ENCODE measurements around the gene IGFLR1. TPM values are rescaled to one million over a fixed set of nuclear protein-coding genes. Genes with fewer than 3 reads are reported as not detected.
A peak's percentile ranks its signal among the peaks of the same experiment; 100 is the strongest.
"Not testable (repeated sequence)": the region's sequence is repeated elsewhere in the genome, so short reads cannot be mapped to it uniquely, and the experiment has no call there.

Gene IGFLR1
- total RNA-seq, 5 donors from 2014 or later (not counting 1 experiment from before 2014, with no cell fraction given) = 54.7 to 123 (median 98.1) TPM

DNA sequence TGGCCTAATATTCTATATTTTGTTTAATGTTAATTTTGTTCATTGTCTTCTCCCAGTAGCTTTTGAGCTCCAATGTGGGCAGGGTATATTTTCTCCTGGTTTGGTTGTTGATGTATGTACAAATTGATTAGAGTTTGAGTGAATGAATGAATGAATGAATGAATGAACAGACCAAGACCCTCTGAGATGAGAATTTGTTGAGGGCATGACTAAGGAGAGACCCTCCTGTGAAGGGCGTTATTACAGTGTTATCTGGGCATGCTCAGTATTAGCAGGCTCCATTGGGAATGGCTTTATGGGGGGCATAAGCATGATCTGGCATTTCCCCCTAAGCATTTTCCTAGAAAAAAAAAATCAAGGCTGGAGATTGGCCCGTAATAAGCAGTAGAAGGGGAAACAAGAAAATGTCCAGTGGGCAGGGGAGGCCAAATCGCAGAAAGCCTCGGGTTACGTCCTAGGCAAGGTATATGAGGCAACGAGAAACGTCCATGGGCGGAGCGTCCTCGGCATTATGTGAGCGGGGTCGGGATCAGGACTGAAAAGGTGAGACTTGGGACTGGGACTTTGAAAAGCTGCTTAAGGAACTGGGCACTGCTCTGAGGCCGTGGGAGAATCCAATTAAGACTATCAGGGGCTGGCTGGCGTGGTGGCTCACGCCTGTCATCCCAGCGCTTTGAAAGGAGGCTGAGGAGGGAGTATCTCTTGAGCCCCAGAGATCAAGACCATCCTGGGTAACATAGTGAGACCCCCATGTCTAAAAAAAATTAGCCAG is 32.2 kb upstream of the IGFLR1 start:
- ATAC-seq (replicated peaks in 1 of 4) (no peak), DNase-seq (no peak)
- CTCF ChIA-PET = no interaction called here
- Mint-ChIP-seq H3K36me3 (peaks cover 4% of the 10 kb centered on the region), H3K4me1 (peaks cover 6 to 20% (median 20%) of the 10 kb centered on the region in 3 donors), H3K4me3 (peak overlapping the region; percentile 78 to 88 (median 80)), H3K9me3 (no peaks in the 10 kb centered on the region), H3K27me3 (no peaks in the 10 kb centered on the region), H3K27ac (peak overlapping the region in 1 of 2 donors; percentile 64)
- no peaks in the 10 kb centered on the region for H3K36me3 ChIP-seq (ENCODE audit: control insufficient read depth in 2 of 2, extremely low read depth in 1 of 2, insufficient read depth in 1 of 2, low read length in 1 of 2)
- H3K4me3 ChIP-seq (ENCODE audit: control insufficient read depth in 1 of 2, extremely low read depth in 1 of 2, low read length in 1 of 2) = peak overlapping the region in 1 of 2 donors; percentile 62
- no peaks in the 10 kb centered on the region for H3K27me3 ChIP-seq (replicated peaks in 1 of 2; ENCODE audit: control insufficient read depth in 2 of 2, extremely low read depth in 1 of 2, insufficient read depth in 2 of 2, low read length in 1 of 2)
- peaks cover 4 to 19% of the 10 kb centered on the region in 2 experiments for H3K4me1 ChIP-seq (ENCODE audit: control insufficient read depth in 1 of 2, extremely low read depth in 1 of 2, insufficient read depth in 2 of 2, low read length in 2 of 2)
- WGBS (ENCODE audit: insufficient coverage) = 62% methylated on average over 12 of the region's 16 CpGs
- no peak overlapping the region for H3K27ac ChIP-seq (ENCODE audit: low read length)
- no peaks in the 10 kb centered on the region for H3K9me3 ChIP-seq
- POLR2A ChIA-PET = no interaction called here

DNA sequence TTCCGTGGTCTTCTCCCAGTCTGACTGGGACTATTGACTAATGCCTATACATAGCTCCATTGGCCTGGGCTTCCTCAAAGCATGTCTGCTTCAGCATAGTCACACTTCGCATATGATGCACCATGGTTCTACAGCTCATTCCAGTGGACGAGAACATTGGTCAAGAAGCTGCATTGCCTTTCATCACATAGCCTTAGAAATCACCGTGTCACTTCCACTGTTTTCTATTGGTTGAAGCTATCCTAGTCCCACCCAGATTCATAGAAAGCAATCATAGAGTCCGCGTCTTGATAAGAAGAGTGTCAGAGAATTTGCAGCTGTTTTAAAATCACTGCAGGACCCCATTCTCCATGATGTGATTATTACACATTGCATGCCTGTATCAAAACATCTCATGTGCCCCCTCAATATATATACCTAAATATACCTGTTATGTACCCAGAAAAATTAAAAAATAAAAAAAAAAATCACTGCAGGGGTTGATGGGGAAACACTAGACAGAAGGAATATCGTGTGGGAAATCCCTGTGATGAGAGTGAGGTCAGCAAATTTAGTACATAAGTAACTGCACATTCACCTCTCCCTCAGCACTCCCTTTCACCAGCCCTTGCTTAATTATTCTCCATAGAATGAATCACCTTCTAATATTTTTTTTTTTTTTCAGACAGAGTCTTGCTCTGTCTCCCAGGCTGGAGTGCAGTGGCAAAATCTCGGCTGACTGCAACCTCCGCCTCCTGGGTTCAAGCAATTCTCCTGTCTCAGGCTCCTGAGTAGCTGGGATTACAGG is 31.0 kb upstream of the IGFLR1 start:
- Histone ChIP-seq H3K4me3 (ENCODE audit: control insufficient read depth in 1 of 2, extremely low read depth in 1 of 2, low read length in 1 of 2) (no peak overlapping the region), H3K27ac (ENCODE audit: low read length) (no peak overlapping the region), H3K36me3 (ENCODE audit: control insufficient read depth in 2 of 2, extremely low read depth in 1 of 2, insufficient read depth in 1 of 2, low read length in 1 of 2) (peaks cover 0 to 4% of the 10 kb centered on the region in 2 donors), H3K27me3 (replicated peaks in 1 of 2; ENCODE audit: control insufficient read depth in 2 of 2, extremely low read depth in 1 of 2, insufficient read depth in 2 of 2, low read length in 1 of 2) (no peaks in the 10 kb centered on the region), H3K9me3 (no peaks in the 10 kb centered on the region), H3K4me1 (ENCODE audit: control insufficient read depth in 1 of 2, extremely low read depth in 1 of 2, insufficient read depth in 2 of 2, low read length in 2 of 2) (peaks cover 4 to 19% of the 10 kb centered on the region in 2 experiments)
- ChIA-PET CTCF (interaction anchor here in 1 of 2 donors (0.6 kb wide), 1 partner anchor 78 kb away, joined by 4 read pairs; no protein-coding TSS in a partner anchor), POLR2A (no interaction called here)
- no peak for DNase-seq
- Mint-ChIP-seq H3K9me3 (no peaks in the 10 kb centered on the region), H3K27me3 (no peaks in the 10 kb centered on the region), H3K4me3 (no peak overlapping the region), H3K36me3 (peaks cover 4% of the 10 kb centered on the region), H3K4me1 (peaks cover 6 to 20% (median 20%) of the 10 kb centered on the region in 3 donors), H3K27ac (no peak overlapping the region)
- ATAC-seq (replicated peaks in 1 of 4) = no peak
- WGBS (ENCODE audit: insufficient coverage) = 100% methylated on average over 2 of the region's 9 CpGs

DNA sequence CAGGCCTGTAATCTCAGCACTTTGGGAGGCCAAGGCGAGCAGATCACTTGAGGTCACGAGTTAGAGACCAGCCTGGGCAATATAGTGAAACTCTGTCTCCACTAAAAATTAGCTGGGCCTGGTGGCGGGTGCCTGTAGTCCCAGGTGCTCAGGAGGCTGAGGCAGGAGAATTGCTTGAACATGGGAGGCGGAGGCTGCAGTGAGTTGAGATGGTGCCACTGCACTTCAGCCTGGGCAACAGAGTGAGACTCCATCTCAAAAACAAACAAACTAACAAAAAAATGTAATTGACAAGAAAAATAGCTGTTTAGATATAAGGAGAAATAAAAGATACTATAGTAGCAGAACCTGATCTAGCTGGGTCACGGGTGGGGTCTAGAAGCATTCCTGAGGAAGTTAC is 30.1 kb upstream of the IGFLR1 start:
- H3K36me3 ChIP-seq (ENCODE audit: control insufficient read depth in 2 of 2, extremely low read depth in 1 of 2, insufficient read depth in 1 of 2, low read length in 1 of 2); H3K27ac Mint-ChIP-seq; H3K9me3 Mint-ChIP-seq; H3K4me3 ChIP-seq (ENCODE audit: control insufficient read depth in 1 of 2, extremely low read depth in 1 of 2, low read length in 1 of 2); H3K27me3 ChIP-seq (replicated peaks in 1 of 2; ENCODE audit: control insufficient read depth in 2 of 2, extremely low read depth in 1 of 2, insufficient read depth in 2 of 2, low read length in 1 of 2); H3K9me3 ChIP-seq; H3K27ac ChIP-seq (ENCODE audit: low read length); POLR2A ChIA-PET; H3K36me3 Mint-ChIP-seq; H3K4me3 Mint-ChIP-seq; ATAC-seq (replicated peaks in 1 of 4); CTCF ChIA-PET; H3K27me3 Mint-ChIP-seq; DNase-seq: not testable (repeated sequence)
- H3K4me1 Mint-ChIP-seq = peaks cover 6 to 20% (median 20%) of the 10 kb centered on the region in 3 donors
- H3K4me1 ChIP-seq (ENCODE audit: control insufficient read depth in 1 of 2, extremely low read depth in 1 of 2, insufficient read depth in 2 of 2, low read length in 2 of 2) = peaks cover 4 to 19% of the 10 kb centered on the region in 2 experiments
- 94% methylated on average over 3 of the region's 5 CpGs for WGBS (ENCODE audit: insufficient coverage)

DNA sequence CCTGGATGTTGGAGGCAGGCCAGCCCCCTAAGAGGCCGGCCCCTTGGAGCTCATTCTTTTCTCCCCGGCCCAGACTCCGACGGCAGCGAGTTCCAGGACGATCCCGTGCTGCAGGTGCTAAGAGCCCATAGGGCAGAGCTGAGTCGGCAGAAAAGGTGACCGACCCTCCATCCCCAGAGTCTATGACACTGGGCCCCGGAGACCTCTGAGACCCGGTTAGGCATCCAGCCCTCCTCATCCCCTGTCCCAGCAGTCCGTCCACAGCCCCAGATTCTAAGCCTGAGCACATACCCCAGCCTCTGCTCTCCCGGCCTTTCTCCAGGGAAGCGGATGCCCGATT is 25.8 kb upstream of the IGFLR1 start:
- WGBS (ENCODE audit: insufficient coverage) = 97% methylated on average over 15 of the region's 15 CpGs
- Histone ChIP-seq H3K36me3 (ENCODE audit: control insufficient read depth in 2 of 2, extremely low read depth in 1 of 2, insufficient read depth in 1 of 2, low read length in 1 of 2) (peaks cover 4 to 25% of the 10 kb centered on the region in 2 donors), H3K27ac (ENCODE audit: low read length) (no peak overlapping the region), H3K4me3 (ENCODE audit: control insufficient read depth in 1 of 2, extremely low read depth in 1 of 2, low read length in 1 of 2) (no peak overlapping the region), H3K4me1 (ENCODE audit: control insufficient read depth in 1 of 2, extremely low read depth in 1 of 2, insufficient read depth in 2 of 2, low read length in 2 of 2) (no peaks in the 10 kb centered on the region), H3K27me3 (replicated peaks in 1 of 2; ENCODE audit: control insufficient read depth in 2 of 2, extremely low read depth in 1 of 2, insufficient read depth in 2 of 2, low read length in 1 of 2) (no peaks in the 10 kb centered on the region), H3K9me3 (no peaks in the 10 kb centered on the region)
- H3K27me3 Mint-ChIP-seq = no peaks in the 10 kb centered on the region
- no peak for ATAC-seq (replicated peaks in 1 of 4)
- POLR2A ChIA-PET = no interaction called here
- CTCF ChIA-PET = no interaction called here
- peaks cover 7% of the 10 kb centered on the region for H3K36me3 Mint-ChIP-seq
- H3K4me1 Mint-ChIP-seq = no peaks in the 10 kb centered on the region
- no peak overlapping the region for H3K27ac Mint-ChIP-seq
- no peaks in the 10 kb centered on the region for H3K9me3 Mint-ChIP-seq
- H3K4me3 Mint-ChIP-seq = no peak overlapping the region
- no peak for DNase-seq

DNA sequence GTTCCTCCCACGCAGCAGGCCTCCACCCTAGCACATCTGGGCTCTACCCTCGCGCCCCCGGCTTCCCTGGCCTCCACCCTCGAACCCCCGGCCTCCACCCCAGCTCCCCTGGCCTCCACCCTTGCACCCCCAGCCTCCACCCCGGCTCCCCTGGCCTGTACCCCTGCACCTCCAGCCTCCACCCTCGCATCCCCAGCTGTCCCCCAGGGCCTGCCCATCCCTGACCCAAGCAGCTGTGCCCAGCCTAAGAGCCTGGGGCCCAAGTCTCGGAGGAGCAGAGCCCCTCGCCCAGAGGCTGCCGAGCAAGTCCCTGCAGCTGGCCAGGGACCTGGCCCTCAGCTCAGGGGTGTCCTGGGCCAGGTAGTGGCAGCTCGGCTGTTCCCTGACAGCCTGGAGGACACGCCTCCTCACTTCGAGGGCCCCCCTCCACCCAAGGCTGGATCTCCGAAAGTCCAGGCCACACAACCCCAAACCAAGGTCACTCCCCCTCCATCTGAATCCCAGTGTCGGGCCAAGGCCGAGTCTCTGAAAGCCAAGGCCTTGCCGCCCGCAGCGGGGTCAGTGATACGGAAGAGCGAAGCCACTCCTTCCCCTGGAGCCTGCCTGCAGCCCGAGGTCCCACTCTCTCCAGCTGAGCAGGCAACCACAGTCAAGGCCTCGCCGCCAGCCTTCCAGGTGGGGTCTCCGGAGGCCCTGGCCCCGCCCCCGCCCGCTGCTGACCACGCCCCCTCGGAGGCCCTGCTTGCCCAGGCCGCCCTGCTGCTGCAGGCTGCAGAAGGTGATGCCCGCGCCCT is 25.2 kb upstream of the IGFLR1 start:
- Histone ChIP-seq H3K36me3 (ENCODE audit: control insufficient read depth in 2 of 2, extremely low read depth in 1 of 2, insufficient read depth in 1 of 2, low read length in 1 of 2) (peaks cover 4 to 25% of the 10 kb centered on the region in 2 donors), H3K27me3 (replicated peaks in 1 of 2; ENCODE audit: control insufficient read depth in 2 of 2, extremely low read depth in 1 of 2, insufficient read depth in 2 of 2, low read length in 1 of 2) (no peaks in the 10 kb centered on the region), H3K4me3 (ENCODE audit: control insufficient read depth in 1 of 2, extremely low read depth in 1 of 2, low read length in 1 of 2) (no peak overlapping the region), H3K27ac (ENCODE audit: low read length) (no peak overlapping the region), H3K4me1 (ENCODE audit: control insufficient read depth in 1 of 2, extremely low read depth in 1 of 2, insufficient read depth in 2 of 2, low read length in 2 of 2) (no peaks in the 10 kb centered on the region), H3K9me3 (no peaks in the 10 kb centered on the region)
- H3K4me3 Mint-ChIP-seq = no peak overlapping the region
- 89% methylated on average over 32 of the region's 34 CpGs for WGBS (ENCODE audit: insufficient coverage)
- peaks cover 7% of the 10 kb centered on the region for H3K36me3 Mint-ChIP-seq
- ChIA-PET CTCF (no interaction called here), POLR2A (no interaction called here)
- H3K9me3 Mint-ChIP-seq = no peaks in the 10 kb centered on the region
- no peaks in the 10 kb centered on the region for H3K4me1 Mint-ChIP-seq
- ATAC-seq (replicated peaks in 1 of 4) = peak in 1 of 4 experiments; percentile 33
- DNase-seq = no peak
- no peaks in the 10 kb centered on the region for H3K27me3 Mint-ChIP-seq
- no peak overlapping the region for H3K27ac Mint-ChIP-seq

DNA sequence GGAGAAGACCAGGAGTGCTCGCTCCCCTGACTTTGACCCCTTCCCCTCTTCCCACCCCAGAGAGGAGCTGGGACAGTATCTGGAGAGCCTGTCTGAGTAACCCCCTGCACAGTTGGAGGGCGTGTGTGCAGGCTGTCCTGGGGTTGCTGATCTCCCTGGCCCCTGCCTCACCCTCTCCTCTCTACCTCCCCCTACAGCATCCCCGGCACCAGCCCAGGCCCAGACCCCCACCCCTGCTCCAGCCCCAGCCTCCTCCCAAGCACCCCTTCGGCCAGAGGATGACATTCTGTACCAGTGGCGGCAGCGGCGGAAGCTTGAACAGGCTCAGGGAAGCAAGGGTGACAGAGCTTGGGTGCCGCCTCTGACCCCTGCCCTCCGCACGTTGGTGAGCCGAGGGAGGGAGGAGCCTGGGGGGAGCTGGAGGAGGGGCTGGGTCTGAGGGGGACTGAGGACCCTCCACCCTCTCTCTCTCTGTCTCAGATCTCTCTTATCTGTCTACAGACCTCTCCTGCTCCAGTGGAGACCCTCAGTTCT is 24.4 kb upstream of the IGFLR1 start:
- 100% methylated on average over 5 of the region's 11 CpGs for WGBS (ENCODE audit: insufficient coverage)
- CTCF ChIA-PET = no interaction called here
- Mint-ChIP-seq H3K4me1 (no peaks in the 10 kb centered on the region), H3K9me3 (no peaks in the 10 kb centered on the region), H3K27ac (no peak overlapping the region), H3K36me3 (peaks cover 13% of the 10 kb centered on the region), H3K4me3 (no peak overlapping the region), H3K27me3 (no peaks in the 10 kb centered on the region)
- H3K4me3 ChIP-seq (ENCODE audit: control insufficient read depth in 1 of 2, extremely low read depth in 1 of 2, low read length in 1 of 2) = no peak overlapping the region
- POLR2A ChIA-PET = no interaction called here
- H3K27ac ChIP-seq (ENCODE audit: low read length) = no peak overlapping the region
- ATAC-seq (replicated peaks in 1 of 4) (peak in 1 of 4 experiments; percentile 15), DNase-seq (no peak)
- peaks cover 7 to 32% of the 10 kb centered on the region in 2 donors for H3K36me3 ChIP-seq (ENCODE audit: control insufficient read depth in 2 of 2, extremely low read depth in 1 of 2, insufficient read depth in 1 of 2, low read length in 1 of 2)
- no peaks in the 10 kb centered on the region for H3K27me3 ChIP-seq (replicated peaks in 1 of 2; ENCODE audit: control insufficient read depth in 2 of 2, extremely low read depth in 1 of 2, insufficient read depth in 2 of 2, low read length in 1 of 2)
- no peaks in the 10 kb centered on the region for H3K9me3 ChIP-seq
- no peaks in the 10 kb centered on the region for H3K4me1 ChIP-seq (ENCODE audit: control insufficient read depth in 1 of 2, extremely low read depth in 1 of 2, insufficient read depth in 2 of 2, low read length in 2 of 2)

Measured in T-cell (primary cell).